ENCODE results near the gene HDAC9.

- TF ChIP-seq, protein P1, sequence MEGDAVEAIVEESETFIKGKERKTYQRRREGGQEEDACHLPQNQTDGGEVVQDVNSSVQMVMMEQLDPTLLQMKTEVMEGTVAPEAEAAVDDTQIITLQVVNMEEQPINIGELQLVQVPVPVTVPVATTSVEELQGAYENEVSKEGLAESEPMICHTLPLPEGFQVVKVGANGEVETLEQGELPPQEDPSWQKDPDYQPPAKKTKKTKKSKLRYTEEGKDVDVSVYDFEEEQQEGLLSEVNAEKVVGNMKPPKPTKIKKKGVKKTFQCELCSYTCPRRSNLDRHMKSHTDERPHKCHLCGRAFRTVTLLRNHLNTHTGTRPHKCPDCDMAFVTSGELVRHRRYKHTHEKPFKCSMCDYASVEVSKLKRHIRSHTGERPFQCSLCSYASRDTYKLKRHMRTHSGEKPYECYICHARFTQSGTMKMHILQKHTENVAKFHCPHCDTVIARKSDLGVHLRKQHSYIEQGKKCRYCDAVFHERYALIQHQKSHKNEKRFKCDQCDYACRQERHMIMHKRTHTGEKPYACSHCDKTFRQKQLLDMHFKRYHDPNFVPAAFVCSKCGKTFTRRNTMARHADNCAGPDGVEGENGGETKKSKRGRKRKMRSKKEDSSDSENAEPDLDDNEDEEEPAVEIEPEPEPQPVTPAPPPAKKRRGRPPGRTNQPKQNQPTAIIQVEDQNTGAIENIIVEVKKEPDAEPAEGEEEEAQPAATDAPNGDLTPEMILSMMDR (IDR thresholded peaks at IDR 0.05): no peak
- TF ChIP-seq POLR2A (IDR thresholded peaks at IDR 0.05) (no peak), POLR2AphosphoS5 (IDR thresholded peaks at IDR 0.05) (no peak)
These were observed 397.6 kb downstream of the HDAC9 start for GRCh38 chr7:18893156-18893555.
